GM12865 (cell line): Measurements from ENCODE around the gene WDFY4.

Source experiments
- DNase-seq: peaks from one replicate; pipeline ENCODE4 v3.0.0; 2010; ENCODE audit warnings: low read depth
- H3K4me3 ChIP-seq: 2 replicates; pipeline ENCODE4 v1.5.1; 2011; ENCODE audit warnings: mild to moderate bottlenecking, low read depth, low read length, control low read depth
- CTCF ChIP-seq: IDR thresholded peaks from 2 replicates; pipeline ENCODE4 v1.5.1; 2011; ENCODE audit warnings: low read length, control low read depth, low read depth, inconsistent platforms; ENCODE audit not compliant: insufficient read depth; ENCODE audit errors: missing control alignments

WDFY4 gene

DNA sequence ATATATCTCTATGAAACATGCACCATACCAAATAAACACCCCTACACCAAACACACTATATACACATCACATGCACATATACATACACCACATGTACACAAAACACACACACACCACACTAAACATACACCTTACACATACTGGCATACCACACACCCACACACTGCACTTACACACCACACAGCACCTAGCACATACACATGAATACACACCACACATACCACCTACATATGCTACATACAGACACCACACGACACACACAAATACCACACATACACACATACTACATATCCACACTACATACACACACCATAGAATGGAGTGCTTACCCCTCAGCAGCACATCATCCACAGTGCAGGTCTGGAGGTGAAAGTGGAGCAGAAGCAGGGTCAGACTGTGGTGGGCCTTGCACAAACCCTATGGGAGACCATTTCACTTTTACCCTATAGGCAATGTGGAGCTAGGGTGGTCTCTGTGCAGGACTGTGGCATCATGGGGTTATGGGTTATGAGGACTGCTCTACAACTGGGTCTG is 64.6 kb downstream of the WDFY4 start:
- no peak for TF ChIP-seq CTCF
- no peak for DNase-seq
- no peak overlapping the region for H3K4me3 ChIP-seq

GRCh38 chr10:48750019-48750418 is 65.3 kb downstream of the WDFY4 start:
- TF ChIP-seq CTCF: no peak
- DNase-seq: no peak
- no peak overlapping the region for H3K4me3 ChIP-seq

DNA sequence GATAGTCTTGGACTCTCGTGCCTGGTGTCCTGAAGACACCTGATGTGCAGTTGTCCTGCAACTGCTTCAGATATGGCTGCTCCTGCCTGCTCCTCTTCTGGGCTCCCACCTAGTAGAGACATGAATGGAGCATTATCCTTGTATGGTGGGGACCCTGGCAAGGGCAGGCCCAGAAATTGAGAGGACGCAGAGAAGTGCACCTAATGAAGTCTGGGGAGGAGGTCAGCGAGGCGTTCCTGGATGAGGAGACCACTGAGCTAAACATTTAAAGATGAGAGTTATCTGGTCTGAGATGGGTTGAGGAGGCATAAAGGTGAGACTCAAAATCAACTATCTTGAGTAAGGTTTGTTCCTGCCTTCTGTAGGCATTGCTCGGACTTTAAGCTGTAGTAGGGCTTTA is 66.3 kb downstream of the WDFY4 start:
- H3K4me3 ChIP-seq: no peak overlapping the region
- DNase-seq: no peak
- TF ChIP-seq CTCF: no peak

DNA sequence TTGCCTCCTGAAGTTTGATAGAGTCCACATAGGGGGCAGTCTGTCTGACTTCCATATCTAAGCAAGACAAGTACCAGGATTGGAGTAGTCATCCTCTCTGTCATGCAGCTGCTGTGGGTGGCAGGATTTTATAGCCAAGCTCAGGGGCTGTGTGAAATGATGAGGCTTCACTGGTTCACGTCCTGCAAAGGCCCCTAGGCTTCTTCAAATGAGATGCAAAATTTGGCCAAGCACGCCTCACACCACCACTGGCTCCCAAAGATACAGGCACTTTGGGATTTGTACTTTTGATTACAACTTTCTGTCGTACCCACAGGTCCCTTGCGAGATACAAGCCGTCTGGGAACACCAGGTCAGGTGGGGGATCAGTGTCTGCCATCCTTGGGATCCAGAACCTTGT is 67.1 kb downstream of the WDFY4 start:
- TF ChIP-seq CTCF: no peak
- no peak overlapping the region for H3K4me3 ChIP-seq
- DNase-seq: no peak

DNA sequence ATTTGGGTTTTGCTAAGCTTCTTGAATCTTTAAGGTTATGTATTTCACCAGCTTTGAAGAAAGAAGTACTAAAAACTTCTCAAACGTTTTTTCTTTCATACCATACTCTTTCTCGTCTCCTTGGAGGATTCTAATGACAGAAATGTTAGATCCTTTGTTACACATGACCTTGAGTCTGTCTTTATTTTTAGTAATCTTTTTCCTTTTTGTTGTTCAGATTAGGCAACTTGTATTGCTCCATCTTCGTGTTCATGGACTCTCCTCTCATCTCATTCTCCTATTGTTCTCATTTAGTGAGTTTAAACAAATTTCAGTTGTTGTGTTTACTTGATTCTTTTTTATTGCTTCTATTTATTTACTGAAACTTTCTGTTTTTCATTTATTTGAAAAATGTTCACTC is 73.7 kb downstream of the WDFY4 start:
- no peak for DNase-seq
- no peak for TF ChIP-seq CTCF
- no peak overlapping the region for H3K4me3 ChIP-seq

- peak; percentile 65 for DNase-seq
- no peak for TF ChIP-seq CTCF
- H3K4me3 ChIP-seq: no peak overlapping the region
Measured at GRCh38 chr10:48759113-48759901, 74.6 kb downstream of the WDFY4 start.

DNA sequence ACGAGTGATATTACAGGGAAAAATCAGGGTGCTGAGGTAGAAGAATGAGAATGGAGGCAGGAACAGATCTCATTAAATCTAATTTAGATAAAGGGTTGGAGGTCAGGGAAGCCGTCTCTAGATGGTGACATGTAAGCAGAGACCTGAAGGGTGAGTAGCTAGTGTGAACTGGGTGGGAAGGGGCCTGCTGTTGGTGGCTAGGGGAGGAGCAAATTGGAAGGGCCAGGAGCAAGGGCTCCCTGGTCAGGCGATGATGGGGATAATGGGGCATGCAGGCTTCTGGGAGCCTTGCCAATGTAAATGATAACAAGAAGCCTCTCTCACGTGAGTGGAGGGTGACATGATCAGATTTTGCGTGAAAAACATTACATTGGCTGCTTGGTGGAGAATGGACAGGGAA is 76.3 kb downstream of the WDFY4 start:
- TF ChIP-seq CTCF: no peak
- no peak for DNase-seq

More for the DNA sequence above, 76.3 kb downstream of the WDFY4 start:
- no peak overlapping the region for H3K4me3 ChIP-seq
